Measurements from ENCODE around the gene GRM6. TPM values are rescaled to one million over a fixed set of nuclear protein-coding genes. Genes with fewer than 3 reads are reported as not detected.
A peak's percentile ranks its signal among the peaks of the same experiment; 100 is the strongest.

The GRM6 gene
- total RNA-seq, result not detected

DNA sequence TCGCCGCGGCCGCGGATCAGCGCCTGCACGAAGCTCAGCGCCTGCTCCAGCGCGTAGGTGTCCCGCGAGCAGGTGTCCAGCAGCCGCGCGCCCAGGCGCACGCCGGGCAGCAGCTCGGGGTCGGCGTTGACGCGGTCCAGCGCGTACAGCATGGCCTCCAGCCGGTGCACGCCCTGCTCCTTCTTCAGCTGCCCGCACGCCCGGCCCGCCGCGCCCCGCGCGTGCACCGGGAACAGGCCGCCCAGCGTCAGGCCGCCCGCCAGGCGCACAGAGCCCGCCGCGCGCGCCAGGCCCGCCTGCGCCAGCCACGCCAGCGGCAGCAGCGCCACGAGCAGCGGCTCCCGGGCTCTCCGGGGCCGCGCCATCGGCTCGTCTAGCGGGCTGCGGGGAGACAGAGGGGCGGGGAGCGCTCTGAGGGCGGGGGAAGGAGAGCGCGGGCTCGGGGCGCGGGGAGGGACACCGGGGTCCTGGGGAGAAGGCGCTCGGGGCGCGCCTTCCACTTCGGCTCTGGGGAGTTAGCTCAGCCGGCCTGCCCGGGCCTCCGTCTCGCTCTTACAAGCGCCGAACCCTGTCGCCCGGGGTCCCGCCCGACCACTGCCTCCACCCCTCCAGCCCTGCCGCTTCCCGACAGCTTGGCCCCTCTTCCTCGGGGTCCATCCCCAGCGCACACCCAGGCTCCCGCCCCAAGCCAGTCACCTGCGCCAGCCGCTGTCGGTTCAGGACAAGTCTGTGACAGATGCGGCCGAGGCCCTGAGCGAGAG, at the start of gene GRM6:
Gene GRM6 (minus strand): TSS at position 741 of the 761 bp plus-strand sequence. CDS start 376 bp downstream, at position 365.
- TF ChIP-seq, protein P1, sequence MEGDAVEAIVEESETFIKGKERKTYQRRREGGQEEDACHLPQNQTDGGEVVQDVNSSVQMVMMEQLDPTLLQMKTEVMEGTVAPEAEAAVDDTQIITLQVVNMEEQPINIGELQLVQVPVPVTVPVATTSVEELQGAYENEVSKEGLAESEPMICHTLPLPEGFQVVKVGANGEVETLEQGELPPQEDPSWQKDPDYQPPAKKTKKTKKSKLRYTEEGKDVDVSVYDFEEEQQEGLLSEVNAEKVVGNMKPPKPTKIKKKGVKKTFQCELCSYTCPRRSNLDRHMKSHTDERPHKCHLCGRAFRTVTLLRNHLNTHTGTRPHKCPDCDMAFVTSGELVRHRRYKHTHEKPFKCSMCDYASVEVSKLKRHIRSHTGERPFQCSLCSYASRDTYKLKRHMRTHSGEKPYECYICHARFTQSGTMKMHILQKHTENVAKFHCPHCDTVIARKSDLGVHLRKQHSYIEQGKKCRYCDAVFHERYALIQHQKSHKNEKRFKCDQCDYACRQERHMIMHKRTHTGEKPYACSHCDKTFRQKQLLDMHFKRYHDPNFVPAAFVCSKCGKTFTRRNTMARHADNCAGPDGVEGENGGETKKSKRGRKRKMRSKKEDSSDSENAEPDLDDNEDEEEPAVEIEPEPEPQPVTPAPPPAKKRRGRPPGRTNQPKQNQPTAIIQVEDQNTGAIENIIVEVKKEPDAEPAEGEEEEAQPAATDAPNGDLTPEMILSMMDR (IDR thresholded peaks at IDR 0.05), result no peak
- no peak for TF ChIP-seq POLR2A (IDR thresholded peaks at IDR 0.05)
- Histone ChIP-seq H3K9me3 (peaks cover 0 to 12% (median 4%) of the 10 kb centered on the region in 4 donors), H3K36me3 (no peaks in the 10 kb centered on the region), H3K4me3 (no peak within 1 kb of the TSS), H3K4me1 (no peaks in the 10 kb centered on the region), H3K27ac (no peak within 1 kb of the TSS), H3K27me3 (no peaks in the 10 kb centered on the region)
- no peak for DNase-seq

DNA sequence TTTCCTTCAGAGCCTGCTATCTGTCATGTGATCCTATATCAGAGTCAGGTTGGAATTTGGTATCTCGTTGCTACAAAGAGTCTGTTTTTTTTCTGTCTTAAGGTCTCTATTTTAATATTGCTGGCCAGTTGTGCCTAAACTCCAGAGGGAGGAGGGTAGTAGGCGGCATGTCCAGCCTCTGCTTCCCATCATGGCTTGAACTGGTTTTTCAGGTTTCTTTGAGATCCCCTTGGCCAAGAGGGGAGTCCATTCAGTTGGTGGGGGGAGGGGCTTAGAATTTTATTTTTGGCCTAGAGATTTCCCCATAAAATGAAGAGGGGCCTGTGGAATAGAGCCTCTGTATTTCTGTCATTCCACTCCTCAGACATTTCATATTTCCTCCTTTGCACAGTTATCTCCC, 49.6 kb upstream of the GRM6 start:
- no peak for DNase-seq
- no peak overlapping the region for H3K27ac ChIP-seq
- no peaks in the 10 kb centered on the region for H3K4me1 ChIP-seq
- peaks cover 0 to 6% (median 0%) of the 10 kb centered on the region in 4 donors for H3K9me3 ChIP-seq
- H3K4me3 ChIP-seq, result no peak overlapping the region
- TF ChIP-seq POLR2A (IDR thresholded peaks at IDR 0.05), result no peak
- TF ChIP-seq, protein P1 (IDR thresholded peaks at IDR 0.05), result no peak
- H3K36me3 ChIP-seq, result no peaks in the 10 kb centered on the region
- H3K27me3 ChIP-seq, result no peaks in the 10 kb centered on the region

DNA sequence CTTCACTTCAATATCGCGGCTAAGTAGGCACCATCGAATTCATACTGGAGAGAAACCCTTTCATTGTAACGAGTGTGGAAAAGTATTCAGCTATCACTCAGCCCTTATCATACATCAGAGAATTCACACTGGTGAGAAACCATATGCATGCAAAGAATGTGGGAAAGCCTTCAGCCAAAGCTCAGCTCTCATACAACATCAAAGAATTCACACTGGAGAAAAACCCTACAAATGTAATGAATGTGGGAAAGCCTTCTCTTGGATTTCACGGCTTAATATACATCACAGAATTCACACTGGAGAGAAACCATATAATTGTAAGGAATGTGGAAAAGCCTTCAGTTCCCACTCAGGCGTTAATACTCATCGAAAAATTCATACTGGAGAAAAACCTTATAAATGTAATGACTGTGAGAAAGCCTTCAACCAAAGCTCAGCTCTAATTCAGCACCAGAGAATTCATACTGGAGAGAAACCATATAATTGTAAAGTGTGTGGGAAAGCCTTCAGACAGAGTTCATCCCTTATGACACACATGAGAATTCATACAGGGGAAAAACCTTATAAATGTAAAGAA, 38.0 kb upstream of the GRM6 start:
- Histone ChIP-seq H3K27me3 (no peaks in the 10 kb centered on the region), H3K4me3 (no peak overlapping the region), H3K4me1 (no peaks in the 10 kb centered on the region), H3K36me3 (peaks cover 0 to 52% (median 3%) of the 10 kb centered on the region in 3 donors), H3K9me3 (peaks cover 0 to 94% (median 34%) of the 10 kb centered on the region in 4 donors), H3K27ac (no peak overlapping the region)
- TF ChIP-seq, protein P1 (IDR thresholded peaks at IDR 0.05), result no peak
- no peak for TF ChIP-seq POLR2A (IDR thresholded peaks at IDR 0.05)
- no peak for DNase-seq

DNA sequence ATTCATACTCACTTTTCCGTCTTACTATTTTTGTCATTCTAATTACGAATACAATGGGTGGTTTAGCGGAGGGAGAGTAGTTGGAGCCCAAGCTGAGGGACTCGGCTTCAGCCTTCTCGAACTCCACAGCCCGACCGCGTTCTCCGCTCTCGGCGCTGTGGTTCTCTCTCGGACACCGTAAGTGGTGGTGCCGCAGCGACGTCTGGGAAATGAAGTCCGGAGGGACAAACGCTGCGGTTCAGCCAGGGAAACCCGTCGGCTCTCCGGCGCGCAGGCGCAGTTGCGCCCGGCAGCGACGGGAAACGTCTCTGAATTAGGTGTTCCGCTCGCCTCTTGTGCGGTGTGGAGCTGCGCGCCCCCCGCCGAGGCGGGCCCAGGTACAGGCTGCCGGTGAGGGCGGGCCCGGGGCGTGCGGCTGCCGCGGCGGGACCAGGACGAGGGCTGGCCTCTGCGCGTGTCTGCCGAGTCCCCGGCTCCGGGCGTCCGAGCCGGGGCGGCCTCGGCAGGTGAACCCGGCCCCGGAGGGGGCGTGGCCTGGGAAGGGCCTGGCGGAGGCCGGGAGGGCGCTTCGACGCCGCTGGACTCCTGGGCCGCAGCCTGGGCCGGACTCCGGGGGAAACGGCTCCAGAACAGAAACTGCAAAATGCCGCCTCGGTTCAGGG, 28.5 kb upstream of the GRM6 start, which contains the start of gene ZNF879:
Gene ZNF879 (plus strand): TSS at position 277 of the 662 bp plus-strand sequence. CDS start 1,201 bp downstream, outside the sequence.
- Histone ChIP-seq H3K27me3 (no peaks in the 10 kb centered on the region), H3K9me3 (peaks cover 0 to 23% (median 6%) of the 10 kb centered on the region in 4 donors), H3K27ac (peak within 1 kb of the TSS; percentile 84 to 91 (median 88)), H3K4me1 (peaks cover 0 to 9% (median 3%) of the 10 kb centered on the region in 4 donors), H3K4me3 (peak within 1 kb of the TSS; percentile 68 to 91 (median 78)), H3K36me3 (peaks cover 0 to 33% (median 0%) of the 10 kb centered on the region in 3 donors)
- peak; percentile 35 to 38 for TF ChIP-seq POLR2A (IDR thresholded peaks at IDR 0.05)
- TF ChIP-seq, protein P1 (IDR thresholded peaks at IDR 0.05), result no peak
- DNase-seq, result peak; percentile 90 to 97 (median 93)

DNA sequence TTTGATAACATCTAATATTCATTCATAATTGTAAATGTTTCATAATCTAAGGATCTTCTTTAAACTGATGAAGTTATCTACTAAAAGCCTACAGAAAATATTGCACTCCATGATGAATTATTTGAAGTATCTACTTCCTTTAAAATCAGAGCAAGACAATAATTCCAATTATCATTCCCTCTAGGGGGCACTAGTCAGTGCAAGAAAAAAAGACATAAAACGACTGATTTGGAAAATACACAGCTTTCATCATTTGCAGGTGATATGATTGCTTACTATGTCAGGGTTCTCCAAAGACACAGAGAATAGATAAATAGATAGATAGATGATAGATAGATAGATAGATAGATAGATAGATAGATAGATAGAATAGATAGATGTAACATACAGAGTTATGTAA, 13.5 kb upstream of the GRM6 start:
- Histone ChIP-seq H3K4me1 (no peaks in the 10 kb centered on the region), H3K4me3 (no peak overlapping the region), H3K9me3 (peaks cover 0 to 4% (median 2%) of the 10 kb centered on the region in 4 donors), H3K27ac (no peak overlapping the region), H3K27me3 (no peaks in the 10 kb centered on the region), H3K36me3 (no peaks in the 10 kb centered on the region)
- TF ChIP-seq POLR2A (IDR thresholded peaks at IDR 0.05), result no peak
- DNase-seq, result no peak
